Mucosa of descending colon (tissue), 3 donors: ENCODE data around the gene HHIP. TPM values are rescaled to one million over a fixed set of nuclear protein-coding genes. Genes with fewer than 3 reads are reported as not detected.
"Not testable (repeated sequence)": the region's sequence is repeated elsewhere in the genome, so short reads cannot be mapped to it uniquely, and the experiment has no call there.

ENCODE experiments used
- ATAC-seq: fragments of 200-7000 bp; cut with Tn5 transposase; one replicate; pipeline ENCODE4 v1.9.1; 2020; ENCODE audit warnings: mild to moderate bottlenecking, moderate library complexity
- DNase-seq, 3 donors: peaks; one replicate each; pipeline ENCODE4 v3.0.0-alpha.2; 2020
- H3K36me3 ChIP-seq: fragments of 200-600 bp; one replicate; pipeline ENCODE4 v1.8.0; 2021; ENCODE audit warnings: low read depth, mild to moderate bottlenecking
- H3K4me1 ChIP-seq: fragments of 200-600 bp; one replicate; pipeline ENCODE4 v1.8.0; 2021; ENCODE audit warnings: low read depth, mild to moderate bottlenecking
- H3K4me3 ChIP-seq: fragments of 200-600 bp; one replicate; pipeline ENCODE4 v1.8.0; 2021; ENCODE audit warnings: mild to moderate bottlenecking
- H3K9me3 ChIP-seq: fragments of 200-600 bp; one replicate; pipeline ENCODE4 v1.8.0; 2021; ENCODE audit warnings: mild to moderate bottlenecking
- CTCF ChIP-seq: fragments of 200-600 bp; IDR thresholded peaks from one replicate; pipeline ENCODE4 v1.8.0; 2022; ENCODE audit warnings: antibody characterized with exemption, mild to moderate bottlenecking
- intact Hi-C, 2 donors: fragments of 100-400 bp; cut with DNase I in 1 of 2; cut with micrococcal nuclease in 1 of 2; formaldehyde crosslinking; loops; one replicate each; pipeline versions ENCODE4 v1.11.0 to v1.11.1; 2022; cut with DNase I, micrococcal nuclease
- total RNA-seq, 3 donors: library from RNA; stranded (reverse); fragmentation: NEBNext Ultra II Directional in 2 of 3; extraction: Animal tissue kit (Norgen Biotek cat#: 25700) in 2 of 3; gene quantifications; one replicate each; pipeline versions ENCODE4 v1.2.1 to v1.2.4, GENCODE V29; 2021 to 2023
- donor health status: DM: no; HTN: no; CAD: no; lungs with moderate emphysema.
- donor health status: DM: no; HTN: no; CAD: no.
- donor health status: DM: no; HTN: yes; CAD: no.

The HHIP gene
- total RNA-seq, 3 donors from 2014 or later, result 2.4 to 5.5 (median 2.7) TPM

- H3K4me3 ChIP-seq, result no peak overlapping the region
- ATAC-seq, result no peak
These were observed 108.8 kb downstream of the HHIP start for GRCh38 chr4:144754562-144755410.

GRCh38 chr4:144757969-144758368, 112.0 kb downstream of the HHIP start:
- Histone ChIP-seq H3K9me3 (no peaks in the 10 kb centered on the region), H3K4me3 (no peak overlapping the region), H3K4me1 (no peaks in the 10 kb centered on the region), H3K36me3 (no peaks in the 10 kb centered on the region)
- DNase-seq (no peak), ATAC-seq (no peak)
- no peak for TF ChIP-seq CTCF
- intact Hi-C loops, result no loop called here

More at GRCh38 chr4:144754562-144755410, 108.8 kb downstream of the HHIP start:
- no peaks in the 10 kb centered on the region for H3K36me3 ChIP-seq
- no peaks in the 10 kb centered on the region for H3K4me1 ChIP-seq
- no peaks in the 10 kb centered on the region for H3K9me3 ChIP-seq
- DNase-seq, result peak in 1 of 3 donors; percentile 16
- no peak for TF ChIP-seq CTCF
- intact Hi-C loops, result no loop called here

GRCh38 chr4:144768809-144769208, 122.9 kb downstream of the HHIP start:
- DNase-seq, H3K36me3 ChIP-seq, H3K4me3 ChIP-seq, H3K9me3 ChIP-seq, intact Hi-C loops, ATAC-seq, H3K4me1 ChIP-seq: not testable (repeated sequence)

- Histone ChIP-seq H3K4me1 (no peaks in the 10 kb centered on the region), H3K4me3 (no peak overlapping the region), H3K36me3 (no peaks in the 10 kb centered on the region), H3K9me3 (no peaks in the 10 kb centered on the region)
- no peak for TF ChIP-seq CTCF
- no peak for DNase-seq
- intact Hi-C loops, result no loop called here
- no peak for ATAC-seq
These were observed 132.4 kb downstream of the HHIP start for GRCh38 chr4:144778364-144778763.

- ATAC-seq (no peak), DNase-seq (no peak)
- TF ChIP-seq CTCF, result no peak
- Histone ChIP-seq H3K9me3 (no peaks in the 10 kb centered on the region), H3K4me3 (no peak overlapping the region), H3K4me1 (no peaks in the 10 kb centered on the region), H3K36me3 (no peaks in the 10 kb centered on the region)
- intact Hi-C loops, result no loop called here
These were observed 136.4 kb downstream of the HHIP start for GRCh38 chr4:144782345-144782744.

GRCh38 chr4:144785961-144786360, 140.0 kb downstream of the HHIP start:
- no peak for TF ChIP-seq CTCF
- H3K9me3 ChIP-seq, result no peaks in the 10 kb centered on the region
- intact Hi-C loops, result no loop called here
- no peak for DNase-seq
- H3K4me3 ChIP-seq, result no peak overlapping the region
- peaks cover 7% of the 10 kb centered on the region for H3K4me1 ChIP-seq
- no peaks in the 10 kb centered on the region for H3K36me3 ChIP-seq
- ATAC-seq, result no peak
